Keratinocyte (primary cell): ENCODE measurements around the gene DHPS. TPM values are rescaled to one million over a fixed set of nuclear protein-coding genes. Genes with fewer than 3 reads are reported as not detected.

ENCODE experiments used
- DNase-seq: peaks from one replicate; pipeline ENCODE4 v3.0.0-alpha.2; 2011; ENCODE audit warnings: low read depth, missing footprints, low spot score
- FAIRE-seq: peaks from 2 replicates; lab custom pipeline; 2011; peaks lifted over from hg19 to GRCh38; lab: Jason Lieb, UNC
- H2AFZ ChIP-seq: 2 replicates; pipeline ENCODE4 v1.6.0; 2012; ENCODE audit warnings: low read length, control low read depth, inconsistent platforms; ENCODE audit not compliant: control insufficient read depth
- H3K27ac ChIP-seq: 2 replicates; pipeline ENCODE4 v1.5.1; 2011; ENCODE audit warnings: low read length; ENCODE audit not compliant: control insufficient read depth, insufficient read depth
- H3K27me3 ChIP-seq: 3 replicates; pipeline ENCODE4 v1.6.0; 2011; ENCODE audit warnings: low read length; ENCODE audit not compliant: control insufficient read depth, insufficient read depth; ENCODE audit errors: extremely low read depth
- H3K36me3 ChIP-seq, 2 experiments: 2 replicates in 1 of 2; 3 replicates in 1 of 2; pipeline ENCODE4 v1.5.1; 2011; ENCODE audit warnings: low read length in 2 of 2, mild to moderate bottlenecking in 1 of 2; ENCODE audit not compliant: control insufficient read depth in 2 of 2, insufficient read depth in 2 of 2; ENCODE audit errors: extremely low read depth in 1 of 2
- H3K4me1 ChIP-seq: 3 replicates; pipeline ENCODE4 v1.5.1; 2011; ENCODE audit warnings: low read length; ENCODE audit not compliant: control insufficient read depth, insufficient read depth; ENCODE audit errors: extremely low read depth
- H3K4me2 ChIP-seq: 3 replicates; pipeline ENCODE4 v1.6.0; 2011; ENCODE audit warnings: low read depth, low read length; ENCODE audit not compliant: control insufficient read depth, insufficient read depth; ENCODE audit errors: extremely low read depth
- H3K4me3 ChIP-seq, 3 experiments: fragments of 200-600 bp in 1 of 3; sonication (generic) in 1 of 3; 2 replicates in 2 of 3; 3 replicates in 1 of 3; pipeline ENCODE4 v1.5.1; 2011 to 2016; ENCODE audit warnings: low read length in 3 of 3, mild to moderate bottlenecking in 3 of 3, control low read depth in 2 of 3, inconsistent platforms in 1 of 3, low read depth in 1 of 3, mixed read lengths in 1 of 3, mixed run types in 1 of 3, moderate library complexity in 1 of 3; ENCODE audit not compliant: control insufficient read depth in 2 of 3, insufficient read depth in 2 of 3; ENCODE audit errors: extremely low read depth in 1 of 3
- H3K79me2 ChIP-seq: 2 replicates; pipeline ENCODE4 v1.6.0; 2012; ENCODE audit warnings: low read length; ENCODE audit not compliant: control insufficient read depth, insufficient read depth
- H3K9ac ChIP-seq: 3 replicates; pipeline ENCODE4 v1.6.0; 2011; ENCODE audit warnings: low read length; ENCODE audit not compliant: control insufficient read depth, insufficient read depth; ENCODE audit errors: extremely low read depth
- H3K9me1 ChIP-seq: 3 replicates; pipeline ENCODE4 v1.6.0; 2011; ENCODE audit warnings: low read length; ENCODE audit not compliant: control insufficient read depth, insufficient read depth; ENCODE audit errors: extremely low read depth
- H3K9me3 ChIP-seq: 2 replicates; pipeline ENCODE4 v1.5.1; 2012; ENCODE audit warnings: low read depth, low read length; ENCODE audit not compliant: control insufficient read depth
- H4K20me1 ChIP-seq: 3 replicates; pipeline ENCODE4 v1.6.0; 2011; ENCODE audit warnings: low read length; ENCODE audit not compliant: control insufficient read depth, insufficient read depth; ENCODE audit errors: extremely low read depth
- EZH2 ChIP-seq: IDR thresholded peaks from one replicate; pipeline ENCODE4 v1.6.1; 2012; ENCODE audit warnings: inconsistent platforms, mild to moderate bottlenecking, low read length, moderate library complexity
- dilution Hi-C: fragments of 300-500 bp; cut with MboI; formaldehyde crosslinking; loops from one replicate; pipeline ENCODE4 v1.7.0; 2020; ENCODE audit warnings: low sequenced_read_pairs; ENCODE audit not compliant: extremely low pct_ligation_motif_present
- polyA plus RNA-seq, 5 experiments: library from polyadenylated mRNA; depleted of rRNA in 3 of 5; stranded (reverse) in 3 of 5; stranded (forward) in 1 of 5; unstranded in 1 of 5; fragments of >200 nt; gene quantifications; 1 replicate in 1 of 5; 2 replicates in 3 of 5; 3 replicates in 1 of 5; pipeline versions ENCODE4 v1.2.1 to v1.2.3, GENCODE V29; 2011 to 2012; ENCODE audit warnings: missing spikeins in 2 of 5, low read depth in 1 of 5, low replicate concordance in 1 of 5
- TF ChIP-seq, protein P1 (sequence below), 3 experiments: IDR thresholded peaks in 1 of 3; conservative IDR thresholded peaks in 1 of 3; optimal IDR thresholded peaks in 1 of 3; 2 replicates in 2 of 3; 3 replicates in 1 of 3; pipeline versions ENCODE3 to v1.5.1; 2011; ENCODE audit warnings: low read length in 3 of 3, mild to moderate bottlenecking in 3 of 3, moderate library complexity in 2 of 3, control low read depth in 1 of 3, inconsistent platforms in 1 of 3; ENCODE audit not compliant: insufficient read depth in 2 of 3; ENCODE audit errors: extremely low read depth in 1 of 3

The DHPS gene
- polyA plus RNA-seq, 1 donor (not counting 4 experiments of a cell fraction or from before 2014, with no cell fraction given): 36.5 TPM

DNA sequence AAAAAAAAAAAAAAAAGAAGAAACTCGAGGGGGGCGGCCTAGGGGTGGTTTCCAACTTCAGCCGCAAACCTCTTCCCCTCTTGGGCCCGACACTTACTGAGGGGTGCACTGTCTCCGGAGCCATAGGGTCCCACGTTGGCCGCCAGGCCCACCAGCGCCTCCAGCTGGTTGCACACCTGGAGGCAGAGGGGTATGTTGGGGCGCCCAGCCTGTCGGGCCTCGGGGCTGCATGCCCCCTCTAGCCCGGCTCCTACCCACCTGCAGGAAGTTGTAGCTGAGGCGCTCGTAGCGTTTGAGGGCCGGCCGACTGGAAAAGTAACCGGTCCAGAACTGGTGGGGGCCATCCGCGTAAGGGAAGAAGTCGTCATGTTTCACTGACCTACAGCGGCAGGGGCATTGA is 23.7 kb downstream of the DHPS start:
- H3K4me3 ChIP-seq: no peak overlapping the region
- H2AFZ ChIP-seq: no peak overlapping the region
- no peaks in the 10 kb centered on the region for H3K9me3 ChIP-seq
- FAIRE-seq (no peak), DNase-seq (no peak)
- H3K9ac ChIP-seq: no peak overlapping the region
- dilution Hi-C loops: no loop called here
- no peak for TF ChIP-seq EZH2
- TF ChIP-seq, protein P1, sequence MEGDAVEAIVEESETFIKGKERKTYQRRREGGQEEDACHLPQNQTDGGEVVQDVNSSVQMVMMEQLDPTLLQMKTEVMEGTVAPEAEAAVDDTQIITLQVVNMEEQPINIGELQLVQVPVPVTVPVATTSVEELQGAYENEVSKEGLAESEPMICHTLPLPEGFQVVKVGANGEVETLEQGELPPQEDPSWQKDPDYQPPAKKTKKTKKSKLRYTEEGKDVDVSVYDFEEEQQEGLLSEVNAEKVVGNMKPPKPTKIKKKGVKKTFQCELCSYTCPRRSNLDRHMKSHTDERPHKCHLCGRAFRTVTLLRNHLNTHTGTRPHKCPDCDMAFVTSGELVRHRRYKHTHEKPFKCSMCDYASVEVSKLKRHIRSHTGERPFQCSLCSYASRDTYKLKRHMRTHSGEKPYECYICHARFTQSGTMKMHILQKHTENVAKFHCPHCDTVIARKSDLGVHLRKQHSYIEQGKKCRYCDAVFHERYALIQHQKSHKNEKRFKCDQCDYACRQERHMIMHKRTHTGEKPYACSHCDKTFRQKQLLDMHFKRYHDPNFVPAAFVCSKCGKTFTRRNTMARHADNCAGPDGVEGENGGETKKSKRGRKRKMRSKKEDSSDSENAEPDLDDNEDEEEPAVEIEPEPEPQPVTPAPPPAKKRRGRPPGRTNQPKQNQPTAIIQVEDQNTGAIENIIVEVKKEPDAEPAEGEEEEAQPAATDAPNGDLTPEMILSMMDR (optimal IDR thresholded peaks at IDR 0.05 in 1 of 3, IDR thresholded peaks at IDR 0.05 in 1 of 3, conservative IDR thresholded peaks at IDR 0.05 in 1 of 3; ENCODE audit: extremely low read depth in 1 of 3, insufficient read depth in 2 of 3, low read length in 3 of 3): no peak
- H3K4me1 ChIP-seq: no peaks in the 10 kb centered on the region
- H3K27ac ChIP-seq: no peak overlapping the region
- no peak overlapping the region for H3K4me2 ChIP-seq
- H3K9me1 ChIP-seq: peaks cover 3% of the 10 kb centered on the region
- H3K79me2 ChIP-seq: no peaks in the 10 kb centered on the region
- no peaks in the 10 kb centered on the region for H3K27me3 ChIP-seq
- H4K20me1 ChIP-seq: no peaks in the 10 kb centered on the region
- peaks cover 18 to 21% of the 10 kb centered on the region in 2 experiments for H3K36me3 ChIP-seq

DNA sequence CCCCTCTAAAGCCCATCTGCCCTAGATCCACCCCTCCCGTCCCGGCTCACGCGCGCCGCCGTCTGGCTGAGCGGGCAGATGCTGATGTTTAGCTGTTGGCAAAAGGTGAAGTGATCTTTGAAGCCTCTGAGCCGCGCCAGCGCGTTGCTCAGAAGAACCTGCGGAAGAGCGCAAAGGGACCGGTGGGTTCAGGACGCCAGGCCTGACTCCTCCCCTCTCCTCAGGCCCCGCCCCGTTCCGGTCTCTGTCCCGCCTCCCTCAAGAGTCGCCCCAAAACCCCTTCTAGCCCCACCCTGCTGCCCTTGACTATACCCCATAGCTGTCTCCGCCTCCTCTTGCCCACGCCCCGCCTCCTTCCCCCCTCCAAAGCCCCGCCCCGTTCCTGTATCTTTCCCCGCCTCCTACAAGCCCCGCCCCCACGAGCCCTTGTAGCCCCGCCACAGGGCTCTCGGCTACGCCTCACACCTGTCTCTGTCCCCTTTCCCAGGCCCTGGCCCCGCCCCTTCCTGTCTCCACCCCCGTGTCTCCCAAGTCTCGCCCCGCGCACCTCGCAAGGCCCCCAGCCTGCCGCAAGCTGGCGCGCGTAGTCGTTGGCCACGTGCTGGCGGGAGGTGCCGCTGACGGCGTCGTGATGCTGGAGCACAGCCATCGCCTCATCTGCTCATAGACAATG is 24.6 kb downstream of the DHPS start:
- dilution Hi-C loops: no loop called here
- Histone ChIP-seq H3K9me1 (peaks cover 3% of the 10 kb centered on the region), H3K36me3 (peaks cover 18 to 21% of the 10 kb centered on the region in 2 experiments), H3K9ac (no peak overlapping the region), H4K20me1 (no peaks in the 10 kb centered on the region), H3K27me3 (no peaks in the 10 kb centered on the region), H2AFZ (no peak overlapping the region), H3K9me3 (no peaks in the 10 kb centered on the region), H3K27ac (no peak overlapping the region), H3K4me2 (no peak overlapping the region), H3K79me2 (no peaks in the 10 kb centered on the region), H3K4me1 (no peaks in the 10 kb centered on the region), H3K4me3 (no peak overlapping the region)
- FAIRE-seq (no peak), DNase-seq (no peak)
- no peak for TF ChIP-seq EZH2
- TF ChIP-seq, protein P1 (optimal IDR thresholded peaks at IDR 0.05 in 1 of 3, IDR thresholded peaks at IDR 0.05 in 1 of 3, conservative IDR thresholded peaks at IDR 0.05 in 1 of 3; ENCODE audit: extremely low read depth in 1 of 3, insufficient read depth in 2 of 3, low read length in 3 of 3): no peak
